Measurements from ENCODE around the gene NTHL1. TPM values are rescaled to one million over a fixed set of nuclear protein-coding genes. Genes with fewer than 3 reads are reported as not detected.

The NTHL1 gene
- total RNA-seq, 4 donors from 2014 or later, result 6.1 to 38.7 (median 25.0) TPM

DNA sequence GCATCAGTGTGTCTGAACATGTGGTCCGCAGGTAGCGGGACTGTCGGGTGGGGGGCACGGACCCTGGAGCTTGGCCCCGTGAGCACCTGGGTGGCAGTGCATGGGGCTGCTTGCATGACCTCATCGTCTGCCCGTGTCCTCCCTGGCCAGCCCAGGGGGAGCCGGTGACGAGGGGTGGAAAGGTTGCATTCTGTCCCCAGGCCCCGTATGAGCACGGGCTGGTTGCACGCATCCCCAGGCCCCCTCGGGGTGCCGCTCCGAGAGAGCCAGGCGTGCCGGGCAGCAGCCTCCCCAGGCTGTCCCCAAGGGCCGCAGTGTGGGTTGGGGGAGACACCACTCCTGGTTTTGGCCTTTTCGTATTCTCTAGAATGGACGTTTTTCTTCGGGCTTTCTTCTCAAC lies 30.1 kb upstream of the NTHL1 start:
- no peak for TF ChIP-seq POLR2A (IDR thresholded peaks at IDR 0.05)
- TF ChIP-seq, protein P1, sequence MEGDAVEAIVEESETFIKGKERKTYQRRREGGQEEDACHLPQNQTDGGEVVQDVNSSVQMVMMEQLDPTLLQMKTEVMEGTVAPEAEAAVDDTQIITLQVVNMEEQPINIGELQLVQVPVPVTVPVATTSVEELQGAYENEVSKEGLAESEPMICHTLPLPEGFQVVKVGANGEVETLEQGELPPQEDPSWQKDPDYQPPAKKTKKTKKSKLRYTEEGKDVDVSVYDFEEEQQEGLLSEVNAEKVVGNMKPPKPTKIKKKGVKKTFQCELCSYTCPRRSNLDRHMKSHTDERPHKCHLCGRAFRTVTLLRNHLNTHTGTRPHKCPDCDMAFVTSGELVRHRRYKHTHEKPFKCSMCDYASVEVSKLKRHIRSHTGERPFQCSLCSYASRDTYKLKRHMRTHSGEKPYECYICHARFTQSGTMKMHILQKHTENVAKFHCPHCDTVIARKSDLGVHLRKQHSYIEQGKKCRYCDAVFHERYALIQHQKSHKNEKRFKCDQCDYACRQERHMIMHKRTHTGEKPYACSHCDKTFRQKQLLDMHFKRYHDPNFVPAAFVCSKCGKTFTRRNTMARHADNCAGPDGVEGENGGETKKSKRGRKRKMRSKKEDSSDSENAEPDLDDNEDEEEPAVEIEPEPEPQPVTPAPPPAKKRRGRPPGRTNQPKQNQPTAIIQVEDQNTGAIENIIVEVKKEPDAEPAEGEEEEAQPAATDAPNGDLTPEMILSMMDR (IDR thresholded peaks at IDR 0.05), result no peak
- Histone ChIP-seq H3K4me1 (peaks cover 7 to 12% of the 10 kb centered on the region in 2 donors), H3K27me3 (no peaks in the 10 kb centered on the region), H3K27ac (no peak overlapping the region), H3K36me3 (peaks cover 47 to 61% of the 10 kb centered on the region in 2 donors), H3K4me3 (replicated peaks in 1 of 3) (no peak overlapping the region), H3K9me3 (no peaks in the 10 kb centered on the region)
- DNase-seq, result no peak
- 95 to 97% methylated on average over 9 to 14 of the region's 21 CpGs for WGBS, 2 donors
- intact Hi-C loops (cut with DNase I), result no loop called here

DNA sequence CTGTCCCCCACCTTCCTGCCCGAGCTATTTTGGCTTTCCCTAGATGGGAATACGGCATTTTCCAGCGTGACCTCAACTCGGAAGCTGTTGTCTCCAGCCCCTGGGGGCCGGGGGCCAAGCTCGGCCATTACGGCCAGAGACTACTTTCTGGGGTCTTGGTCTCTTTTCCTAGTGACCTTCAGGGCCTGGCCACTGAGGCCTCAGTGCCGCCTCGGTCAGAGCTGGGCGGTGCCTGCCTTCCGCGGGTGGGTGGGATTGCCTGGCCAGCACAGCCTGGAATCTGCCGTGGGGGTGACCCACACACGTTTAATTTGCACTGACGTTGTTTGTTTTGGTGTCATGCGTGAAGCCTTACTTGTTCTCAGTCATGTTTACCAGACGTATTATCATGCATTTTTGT lies 29.4 kb upstream of the NTHL1 start:
- Histone ChIP-seq H3K27me3 (no peaks in the 10 kb centered on the region), H3K4me3 (replicated peaks in 1 of 3) (no peak overlapping the region), H3K9me3 (no peaks in the 10 kb centered on the region), H3K4me1 (peaks cover 12 to 18% of the 10 kb centered on the region in 2 donors), H3K36me3 (peaks cover 44 to 54% of the 10 kb centered on the region in 2 donors), H3K27ac (no peak overlapping the region)
- no peak for DNase-seq
- WGBS, 2 donors, result 90 to 91% methylated on average over 16 to 17 of the region's 17 CpGs
- intact Hi-C loops (cut with DNase I), result no loop called here
- TF ChIP-seq, protein P1 (IDR thresholded peaks at IDR 0.05), result no peak
- no peak for TF ChIP-seq POLR2A (IDR thresholded peaks at IDR 0.05)

DNA sequence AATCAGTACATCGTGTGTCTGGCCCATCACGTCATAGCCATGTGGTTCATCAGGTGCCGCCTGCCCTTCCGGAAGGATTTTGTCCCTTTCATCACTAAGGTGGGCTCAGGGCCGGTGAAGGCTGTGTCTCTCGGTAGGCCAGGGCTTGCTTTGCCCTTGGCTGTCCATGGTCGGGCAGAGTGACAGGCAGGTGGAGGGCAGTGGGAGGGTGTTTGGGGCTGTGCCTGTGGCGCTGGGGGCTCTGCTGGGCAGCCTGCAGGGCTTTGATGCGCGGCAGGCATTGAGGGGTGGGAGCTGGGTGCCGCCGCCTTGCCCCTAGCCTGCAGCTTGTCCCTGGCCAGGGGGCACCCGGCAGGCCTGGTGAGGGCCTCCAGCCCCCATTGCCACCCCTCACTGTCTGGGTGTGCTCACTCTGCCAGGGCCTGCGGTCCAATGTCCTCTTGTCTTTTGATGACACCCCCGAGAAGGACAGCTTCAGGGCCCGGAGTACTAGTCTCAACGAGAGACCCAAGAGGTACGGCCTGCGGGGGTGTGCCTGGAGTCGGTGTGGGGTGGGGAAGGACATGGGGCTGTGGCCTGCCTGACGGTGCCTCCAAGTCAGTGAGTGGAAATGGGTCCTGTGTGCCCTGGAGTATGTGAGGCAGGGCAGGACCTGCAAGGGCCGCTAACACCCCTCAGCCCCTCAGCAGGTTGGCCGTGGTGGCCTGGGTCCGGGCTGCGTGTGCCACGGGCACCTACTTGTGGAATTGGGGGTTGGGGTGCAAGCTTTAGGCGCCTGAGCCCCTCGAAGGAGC lies 28.6 kb upstream of the NTHL1 start:
- intact Hi-C loops (cut with DNase I), result no loop called here
- Histone ChIP-seq H3K36me3 (peaks cover 42 to 51% of the 10 kb centered on the region in 2 donors), H3K27me3 (no peaks in the 10 kb centered on the region), H3K27ac (no peak overlapping the region), H3K4me1 (peaks cover 12 to 21% of the 10 kb centered on the region in 2 donors), H3K4me3 (replicated peaks in 1 of 3) (no peak overlapping the region), H3K9me3 (no peaks in the 10 kb centered on the region)
- WGBS, 2 donors, result 94 to 96% methylated on average over 11 to 23 of the region's 28 CpGs
- TF ChIP-seq, protein P1 (IDR thresholded peaks at IDR 0.05), result no peak
- TF ChIP-seq POLR2A (IDR thresholded peaks at IDR 0.05), result no peak
- no peak for DNase-seq

DNA sequence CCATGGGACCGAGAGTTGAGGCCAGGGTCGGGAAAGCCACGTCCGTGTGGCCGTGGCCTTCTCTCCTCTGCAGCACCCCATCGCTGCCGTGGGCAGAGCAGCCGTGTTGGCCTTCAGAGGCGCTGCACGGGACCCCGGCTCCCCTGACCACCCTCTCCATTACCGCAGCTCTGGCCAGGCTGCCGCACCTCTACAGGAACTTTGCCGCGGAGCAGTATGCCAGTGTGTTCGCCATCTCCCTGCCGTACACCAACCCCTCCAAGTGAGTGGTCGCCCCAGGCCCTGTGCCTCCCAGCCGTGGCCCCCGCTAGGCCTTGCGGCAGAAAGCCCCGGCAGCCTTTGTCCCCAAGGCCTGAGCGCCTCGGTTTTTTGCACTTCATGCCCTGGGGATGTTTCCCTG lies 28.0 kb upstream of the NTHL1 start:
- Histone ChIP-seq H3K4me1 (peaks cover 12 to 21% of the 10 kb centered on the region in 2 donors), H3K4me3 (replicated peaks in 1 of 3) (no peak overlapping the region), H3K27ac (no peak overlapping the region), H3K9me3 (no peaks in the 10 kb centered on the region), H3K36me3 (peaks cover 42 to 51% of the 10 kb centered on the region in 2 donors), H3K27me3 (no peaks in the 10 kb centered on the region)
- DNase-seq, result no peak
- 94 to 95% methylated on average over 13 to 24 of the region's 24 CpGs for WGBS, 2 donors
- TF ChIP-seq, protein P1 (IDR thresholded peaks at IDR 0.05), result no peak
- no peak for TF ChIP-seq POLR2A (IDR thresholded peaks at IDR 0.05)
- intact Hi-C loops (cut with DNase I), result no loop called here

DNA sequence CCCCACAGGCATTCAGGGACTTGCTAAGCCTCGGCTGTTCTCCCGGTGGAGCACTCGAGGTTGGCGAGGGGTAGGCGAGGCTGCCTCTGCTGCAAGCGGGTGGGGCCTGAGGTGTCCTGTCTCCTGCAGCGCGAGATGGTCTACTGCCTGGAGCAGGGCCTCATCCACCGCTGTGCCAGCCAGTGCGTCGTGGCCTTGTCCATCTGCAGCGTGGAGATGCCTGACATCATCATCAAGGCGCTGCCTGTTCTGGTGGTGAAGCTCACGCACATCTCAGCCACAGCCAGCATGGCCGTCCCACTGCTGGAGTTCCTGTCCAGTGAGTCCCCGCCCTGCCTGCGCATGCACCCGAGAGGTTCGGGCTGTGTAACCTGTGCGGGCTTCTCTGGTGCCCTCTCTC lies 26.4 kb upstream of the NTHL1 start:
- no peak overlapping the region for H3K4me3 ChIP-seq (replicated peaks in 1 of 3)
- peaks cover 12 to 21% of the 10 kb centered on the region in 2 donors for H3K4me1 ChIP-seq
- no peak for DNase-seq
- 95 to 98% methylated on average over 14 to 16 of the region's 20 CpGs for WGBS, 2 donors
- TF ChIP-seq, protein P1 (IDR thresholded peaks at IDR 0.05), result no peak
- TF ChIP-seq POLR2A (IDR thresholded peaks at IDR 0.05), result no peak
- no peaks in the 10 kb centered on the region for H3K27me3 ChIP-seq
- peaks cover 39 to 44% of the 10 kb centered on the region in 2 donors for H3K36me3 ChIP-seq
- H3K9me3 ChIP-seq, result no peaks in the 10 kb centered on the region
- intact Hi-C loops (cut with DNase I), result no loop called here
- H3K27ac ChIP-seq, result no peak overlapping the region
